ENCODE measurements around the gene SRC.

DNA sequence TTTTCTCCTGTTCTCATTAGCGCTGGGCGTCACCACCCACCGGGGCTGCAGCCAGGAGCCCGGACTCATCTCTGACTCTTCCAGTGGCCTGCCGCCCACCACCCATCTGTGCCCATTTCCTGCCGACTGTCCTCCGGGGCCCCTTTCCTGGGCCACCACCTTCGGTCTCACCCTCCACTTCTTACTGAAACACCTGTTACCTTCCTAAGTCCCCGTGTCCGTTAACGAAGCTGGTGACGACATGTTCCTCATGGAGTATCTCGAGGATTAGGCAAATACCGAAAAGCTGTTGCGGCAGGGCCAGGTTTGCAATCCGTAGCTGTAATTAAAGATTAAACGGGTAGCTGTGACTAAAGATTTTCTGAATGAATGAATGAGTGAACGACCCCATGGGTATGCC lies 80.2 kb downstream of the SRC start:
- TF ChIP-seq, protein P1, sequence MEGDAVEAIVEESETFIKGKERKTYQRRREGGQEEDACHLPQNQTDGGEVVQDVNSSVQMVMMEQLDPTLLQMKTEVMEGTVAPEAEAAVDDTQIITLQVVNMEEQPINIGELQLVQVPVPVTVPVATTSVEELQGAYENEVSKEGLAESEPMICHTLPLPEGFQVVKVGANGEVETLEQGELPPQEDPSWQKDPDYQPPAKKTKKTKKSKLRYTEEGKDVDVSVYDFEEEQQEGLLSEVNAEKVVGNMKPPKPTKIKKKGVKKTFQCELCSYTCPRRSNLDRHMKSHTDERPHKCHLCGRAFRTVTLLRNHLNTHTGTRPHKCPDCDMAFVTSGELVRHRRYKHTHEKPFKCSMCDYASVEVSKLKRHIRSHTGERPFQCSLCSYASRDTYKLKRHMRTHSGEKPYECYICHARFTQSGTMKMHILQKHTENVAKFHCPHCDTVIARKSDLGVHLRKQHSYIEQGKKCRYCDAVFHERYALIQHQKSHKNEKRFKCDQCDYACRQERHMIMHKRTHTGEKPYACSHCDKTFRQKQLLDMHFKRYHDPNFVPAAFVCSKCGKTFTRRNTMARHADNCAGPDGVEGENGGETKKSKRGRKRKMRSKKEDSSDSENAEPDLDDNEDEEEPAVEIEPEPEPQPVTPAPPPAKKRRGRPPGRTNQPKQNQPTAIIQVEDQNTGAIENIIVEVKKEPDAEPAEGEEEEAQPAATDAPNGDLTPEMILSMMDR (conservative IDR thresholded peaks at IDR 0.05; ENCODE audit: low read depth, low read length), result no peak
- no peak for TF ChIP-seq EZH2 (IDR thresholded peaks at IDR 0.05; ENCODE audit: low read length, unreplicated experiment)

Data from PC-3 (cell line).